ENCODE data around the gene MACROD2.
"Not testable (repeated sequence)": the region's sequence is repeated elsewhere in the genome, so short reads cannot be mapped to it uniquely, and the experiment has no call there.

Gene MACROD2

DNA sequence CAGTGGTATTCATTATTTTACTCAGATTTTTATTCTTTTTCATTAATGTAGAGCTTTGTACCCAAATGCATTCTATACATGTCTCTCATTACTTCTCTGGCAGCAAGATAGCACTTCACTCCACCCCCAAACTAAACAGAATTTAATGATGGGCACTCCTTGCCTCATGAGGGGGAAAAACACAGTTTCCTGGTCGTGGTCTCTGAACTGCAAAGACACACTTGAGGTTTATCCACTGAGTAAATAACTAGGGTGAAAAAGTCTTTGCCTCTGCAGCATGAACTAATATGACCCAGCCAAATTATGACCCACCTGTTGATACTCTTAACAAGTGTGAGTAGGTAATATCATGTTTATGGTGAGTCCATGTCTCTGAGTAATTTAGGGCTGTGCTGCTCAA lies 1127.3 kb downstream of the MACROD2 start:
- DNase-seq (ENCODE audit: insufficient read length, low spot score): no peak
- TF ChIP-seq CTCF (IDR thresholded peaks at IDR 0.05; ENCODE audit: insufficient read depth, missing control alignments): no peak
- FAIRE-seq: no peak

GRCh38 chr20:15131176-15131575 lies 1135.9 kb downstream of the MACROD2 start:
- DNase-seq (ENCODE audit: insufficient read length, low spot score) (no peak), FAIRE-seq (no peak)
- TF ChIP-seq CTCF (IDR thresholded peaks at IDR 0.05; ENCODE audit: insufficient read depth, missing control alignments): no peak

- DNase-seq (ENCODE audit: insufficient read length, low spot score) (no peak), FAIRE-seq (no peak)
- TF ChIP-seq CTCF (IDR thresholded peaks at IDR 0.05; ENCODE audit: insufficient read depth, missing control alignments): no peak
Measured at GRCh38 chr20:15138548-15139126, 1143.3 kb downstream of the MACROD2 start.

DNA sequence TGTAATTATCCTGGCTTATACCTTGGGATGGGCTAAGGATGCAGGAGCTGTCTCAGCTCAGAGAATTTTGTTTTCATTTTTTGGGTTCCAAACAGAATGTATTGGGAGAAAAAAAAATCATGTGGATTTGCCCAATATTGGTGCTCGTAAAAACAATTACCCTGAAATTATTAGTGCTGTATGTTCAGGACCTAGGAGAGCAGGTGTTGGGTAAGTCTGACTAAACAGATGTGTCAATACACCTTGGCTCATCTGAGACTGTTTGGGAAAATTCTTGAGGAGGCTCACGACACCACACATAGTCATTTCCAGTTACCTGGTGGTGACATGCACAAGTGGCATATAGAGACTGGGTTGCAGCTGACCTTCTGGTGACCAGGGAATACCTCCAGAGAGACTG lies 1144.2 kb downstream of the MACROD2 start:
- TF ChIP-seq CTCF (IDR thresholded peaks at IDR 0.05; ENCODE audit: insufficient read depth, missing control alignments): no peak
- DNase-seq (ENCODE audit: insufficient read length, low spot score) (no peak), FAIRE-seq (no peak)

DNA sequence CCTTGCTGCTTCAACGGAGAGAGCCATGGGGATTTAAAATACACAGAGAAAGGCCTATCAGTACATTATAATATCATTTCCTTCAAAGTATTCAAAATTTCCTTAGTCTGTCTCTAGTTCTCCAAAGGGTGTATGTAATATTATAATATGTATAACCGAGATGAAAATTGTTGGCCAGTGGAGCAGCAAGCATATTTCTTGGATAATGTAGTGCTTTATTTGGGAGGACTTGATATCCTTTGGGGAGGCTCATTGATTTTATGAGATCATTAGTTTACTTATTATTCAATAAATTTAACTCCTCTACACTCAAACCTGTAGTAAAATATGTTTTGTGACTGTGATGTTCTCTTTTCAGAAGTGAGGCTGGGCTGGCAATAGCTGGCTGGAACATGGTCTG lies 1145.0 kb downstream of the MACROD2 start:
- DNase-seq (ENCODE audit: insufficient read length, low spot score) (no peak), FAIRE-seq (no peak)
- TF ChIP-seq CTCF (IDR thresholded peaks at IDR 0.05; ENCODE audit: insufficient read depth, missing control alignments): no peak

GRCh38 chr20:15140940-15141339 lies 1145.6 kb downstream of the MACROD2 start:
- not testable (repeated sequence) for DNase-seq (ENCODE audit: insufficient read length, low spot score); FAIRE-seq

DNA sequence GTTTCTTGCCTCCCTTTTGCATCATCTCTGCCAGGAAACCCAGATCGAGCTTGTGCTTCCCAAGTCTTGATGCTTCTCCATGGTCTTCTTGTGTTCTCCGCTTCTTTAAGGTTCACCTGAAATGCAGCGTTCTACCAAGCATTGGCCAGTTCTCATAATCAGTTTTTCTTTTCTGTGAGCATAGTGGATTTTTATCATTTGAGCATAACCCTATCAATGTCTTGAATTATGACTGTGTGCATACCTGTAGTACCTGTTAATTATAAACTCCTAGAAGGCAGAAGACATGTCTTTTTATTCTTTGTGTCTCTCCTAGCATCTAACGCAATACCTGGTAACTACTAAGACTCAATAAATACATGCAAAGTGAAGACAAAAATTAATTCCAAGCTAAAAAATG lies 1146.5 kb downstream of the MACROD2 start:
- FAIRE-seq: no peak
- DNase-seq (ENCODE audit: insufficient read length, low spot score): no peak
- TF ChIP-seq CTCF (IDR thresholded peaks at IDR 0.05; ENCODE audit: insufficient read depth, missing control alignments): no peak

DNA sequence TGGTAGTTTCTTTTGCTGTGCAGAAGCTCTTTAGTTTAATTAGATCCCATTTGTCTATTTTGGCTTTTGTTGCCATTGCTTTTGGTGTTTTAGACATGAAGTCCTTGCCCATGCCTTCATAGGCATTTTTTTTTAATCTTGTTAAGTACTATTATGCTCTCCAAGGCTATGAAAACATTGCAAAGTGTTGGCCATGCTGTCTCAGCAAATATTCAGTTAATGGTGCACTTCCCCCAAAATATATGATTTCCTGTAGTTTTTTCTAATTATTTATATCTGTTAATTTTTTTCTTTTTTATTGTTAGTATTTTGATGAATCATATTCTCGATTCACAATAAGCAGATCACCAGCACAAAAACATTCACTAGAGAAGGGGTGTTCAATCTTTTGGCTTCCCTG lies 1148.2 kb downstream of the MACROD2 start:
- DNase-seq (ENCODE audit: insufficient read length, low spot score): no peak
- TF ChIP-seq CTCF (IDR thresholded peaks at IDR 0.05; ENCODE audit: insufficient read depth, missing control alignments): no peak
- no peak for FAIRE-seq

All from D721Med (cell line).